Measurements from ENCODE around the gene SH2D1B. TPM values are rescaled to one million over a fixed set of nuclear protein-coding genes. Genes with fewer than 3 reads are reported as not detected.

SH2D1B gene
- total RNA-seq, 3 donors from 2014 or later: 0.11 TPM; not detected in 2

GRCh38 chr1:162351246-162351842 lies 60.6 kb downstream of the SH2D1B start:
- ATAC-seq (no peak), DNase-seq (no peak)
- Mint-ChIP-seq H3K36me3 (ENCODE audit: insufficient read depth) (no peaks in the 10 kb centered on the region), H3K9me3 (no peaks in the 10 kb centered on the region), H3K4me1 (ENCODE audit: low read depth) (no peaks in the 10 kb centered on the region), H3K4me3 (no peak overlapping the region), H3K27me3 (ENCODE audit: low read depth) (peaks cover 22% of the 10 kb centered on the region)

GRCh38 chr1:162349635-162350330 lies 62.2 kb downstream of the SH2D1B start:
- H3K4me3 Mint-ChIP-seq: no peak overlapping the region
- DNase-seq (no peak), ATAC-seq (no peak)
- no peaks in the 10 kb centered on the region for H3K36me3 Mint-ChIP-seq (ENCODE audit: insufficient read depth)
- H3K27me3 Mint-ChIP-seq (ENCODE audit: low read depth): peaks cover 20% of the 10 kb centered on the region
- H3K4me1 Mint-ChIP-seq (ENCODE audit: low read depth): no peaks in the 10 kb centered on the region
- H3K9me3 Mint-ChIP-seq: no peaks in the 10 kb centered on the region

GRCh38 chr1:162347281-162347680 lies 64.7 kb downstream of the SH2D1B start:
- Mint-ChIP-seq H3K27me3 (ENCODE audit: low read depth) (peaks cover 8% of the 10 kb centered on the region), H3K4me1 (ENCODE audit: low read depth) (no peaks in the 10 kb centered on the region), H3K36me3 (ENCODE audit: insufficient read depth) (no peaks in the 10 kb centered on the region), H3K4me3 (no peak overlapping the region), H3K9me3 (no peaks in the 10 kb centered on the region)
- ATAC-seq: no peak
- DNase-seq: no peak

Other genes starting within 250 kb of the SH2D1B start
- not detected for gene SPATA46, start 35.3 kb downstream of the SH2D1B start, total RNA-seq
- under 1 TPM in 2 of 3 donors, not detected in 1; 0.10 to 0.11 TPM for gene C1orf226, start 30.4 kb downstream of the SH2D1B start, total RNA-seq
- 10 to 100 TPM; 71.6 to 74.2 (median 73.6) TPM for gene UHMK1, start 85.7 kb upstream of the SH2D1B start, total RNA-seq
- 10 to 100 TPM; 25.3 to 31.0 (median 27.7) TPM for gene UAP1, start 149.6 kb upstream of the SH2D1B start, total RNA-seq
- gene DDR2, start 220.3 kb upstream of the SH2D1B start, total RNA-seq: under 1 TPM; 0.29 to 0.84 (median 0.38) TPM

All from activated T-cell treated with anti-CD3 and anti-CD28 coated beads, Interleukin-2, amount 50 U/mL, for 4 hours (primary cell).